ENCODE results near the gene EFNA5. TPM values are rescaled to one million over a fixed set of nuclear protein-coding genes. Genes with fewer than 3 reads are reported as not detected.

Gene EFNA5
- total RNA-seq, 1 experiment from 2014 or later = 51.2 TPM

DNA sequence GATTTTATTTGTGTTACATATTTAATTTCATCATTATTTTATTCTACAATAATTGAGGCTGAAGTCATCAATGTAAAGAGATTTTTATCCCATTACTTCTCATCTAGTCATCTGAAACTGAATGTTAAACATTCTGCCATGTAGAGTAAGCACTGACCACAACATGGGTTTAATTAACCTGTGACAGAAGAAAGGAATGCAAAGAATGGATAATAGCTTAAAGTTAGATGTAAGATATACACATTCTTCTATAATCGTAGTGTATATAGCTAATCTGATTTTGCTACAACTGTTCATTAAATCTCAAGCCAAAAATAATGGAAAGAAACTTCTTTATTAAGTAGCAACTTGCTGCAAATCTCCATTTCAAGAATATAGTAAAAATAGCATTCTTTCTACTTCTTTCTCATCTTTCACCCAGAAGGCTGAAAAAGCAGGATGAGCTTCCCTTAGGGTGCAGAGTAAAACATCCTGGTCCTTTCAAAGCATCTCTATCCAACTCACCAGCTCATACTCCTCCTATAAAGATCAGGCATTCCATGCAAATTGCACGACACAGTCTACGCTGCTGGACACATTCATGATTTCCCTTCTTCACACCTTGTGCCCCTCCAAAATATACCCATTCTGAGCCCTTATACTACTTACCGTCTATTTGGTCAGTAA is 115.2 kb downstream of the EFNA5 start:
- Mint-ChIP-seq H3K36me3 (ENCODE audit: insufficient read depth, unreplicated experiment) (peaks cover 16% of the 10 kb centered on the region), H3K27me3 (ENCODE audit: insufficient read depth, unreplicated experiment) (no peaks in the 10 kb centered on the region), H3K9me3 (ENCODE audit: unreplicated experiment) (no peaks in the 10 kb centered on the region), H3K4me3 (ENCODE audit: unreplicated experiment) (no peak overlapping the region), H3K27ac (ENCODE audit: low read depth, unreplicated experiment) (no peak overlapping the region), H3K4me1 (ENCODE audit: insufficient read depth, unreplicated experiment) (peaks cover 47% of the 10 kb centered on the region)
- intact Hi-C loops (cut with micrococcal nuclease) = loop anchor here (5.0 kb wide), 1 partner anchor 88 kb away; no protein-coding TSS in a partner anchor
- BruUV-seq (replicated peaks) = no TSS peak
- TF ChIP-seq, protein P1, sequence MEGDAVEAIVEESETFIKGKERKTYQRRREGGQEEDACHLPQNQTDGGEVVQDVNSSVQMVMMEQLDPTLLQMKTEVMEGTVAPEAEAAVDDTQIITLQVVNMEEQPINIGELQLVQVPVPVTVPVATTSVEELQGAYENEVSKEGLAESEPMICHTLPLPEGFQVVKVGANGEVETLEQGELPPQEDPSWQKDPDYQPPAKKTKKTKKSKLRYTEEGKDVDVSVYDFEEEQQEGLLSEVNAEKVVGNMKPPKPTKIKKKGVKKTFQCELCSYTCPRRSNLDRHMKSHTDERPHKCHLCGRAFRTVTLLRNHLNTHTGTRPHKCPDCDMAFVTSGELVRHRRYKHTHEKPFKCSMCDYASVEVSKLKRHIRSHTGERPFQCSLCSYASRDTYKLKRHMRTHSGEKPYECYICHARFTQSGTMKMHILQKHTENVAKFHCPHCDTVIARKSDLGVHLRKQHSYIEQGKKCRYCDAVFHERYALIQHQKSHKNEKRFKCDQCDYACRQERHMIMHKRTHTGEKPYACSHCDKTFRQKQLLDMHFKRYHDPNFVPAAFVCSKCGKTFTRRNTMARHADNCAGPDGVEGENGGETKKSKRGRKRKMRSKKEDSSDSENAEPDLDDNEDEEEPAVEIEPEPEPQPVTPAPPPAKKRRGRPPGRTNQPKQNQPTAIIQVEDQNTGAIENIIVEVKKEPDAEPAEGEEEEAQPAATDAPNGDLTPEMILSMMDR (IDR thresholded peaks at IDR 0.05; ENCODE audit: unreplicated experiment) = no peak
- CTCF ChIA-PET = interaction anchor here (0.7 to 2.7 kb wide), 11 partner anchors 8 to 1285 kb away, joined by 3 to 13 read pairs (median 3); no protein-coding TSS in a partner anchor
- DNase-seq (ENCODE audit: unreplicated experiment) = no peak
- POLR2A ChIA-PET = interaction anchor here (0.5 to 7.7 kb wide), 6 partner anchors 12 to 1182 kb away, joined by 3 to 76 read pairs (median 8); no protein-coding TSS in a partner anchor

DNA sequence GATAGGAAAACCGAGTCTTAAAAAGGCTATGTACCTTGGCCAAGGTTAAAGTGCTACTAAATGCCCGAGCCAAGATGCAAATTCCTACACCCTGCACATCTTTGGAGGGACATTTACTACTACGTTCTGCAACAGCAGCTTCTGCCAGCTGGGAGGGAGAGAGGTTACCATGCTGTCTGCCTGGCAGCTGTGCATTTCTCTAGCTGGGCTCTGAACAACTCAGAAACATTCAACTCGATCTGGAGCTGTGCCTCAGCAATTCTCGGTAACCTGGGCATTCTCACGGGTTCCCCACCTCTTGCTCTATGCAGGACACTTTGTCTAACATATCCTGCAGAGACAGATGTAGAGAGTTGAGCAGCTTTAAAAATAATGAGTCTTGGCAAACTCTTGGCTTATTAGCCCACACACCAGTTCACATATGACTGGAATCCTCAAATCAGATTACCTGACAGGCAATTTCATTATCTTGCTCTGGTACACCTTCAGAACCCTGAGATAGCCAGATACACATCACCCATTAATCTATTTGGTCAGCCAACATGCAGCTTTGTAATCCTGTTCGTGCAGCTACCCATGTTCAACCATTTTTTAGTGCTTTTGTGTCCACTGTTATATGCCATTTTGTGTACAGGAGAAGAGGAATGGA is 115.8 kb downstream of the EFNA5 start:
- Mint-ChIP-seq H3K36me3 (ENCODE audit: insufficient read depth, unreplicated experiment) (peaks cover 16% of the 10 kb centered on the region), H3K9me3 (ENCODE audit: unreplicated experiment) (no peaks in the 10 kb centered on the region), H3K27me3 (ENCODE audit: insufficient read depth, unreplicated experiment) (no peaks in the 10 kb centered on the region), H3K4me1 (ENCODE audit: insufficient read depth, unreplicated experiment) (peaks cover 47% of the 10 kb centered on the region), H3K27ac (ENCODE audit: low read depth, unreplicated experiment) (peak overlapping the region; percentile 25), H3K4me3 (ENCODE audit: unreplicated experiment) (no peak overlapping the region)
- TF ChIP-seq, protein P1 (IDR thresholded peaks at IDR 0.05; ENCODE audit: unreplicated experiment) = no peak
- DNase-seq (ENCODE audit: unreplicated experiment) = no peak
- ChIA-PET POLR2A (interaction anchor here (0.5 to 7.7 kb wide), 6 partner anchors 11 to 1183 kb away, joined by 3 to 76 read pairs (median 6); no protein-coding TSS in a partner anchor), CTCF (interaction anchor here (0.7 to 2.7 kb wide), 7 partner anchors 9 to 1285 kb away, joined by 3 to 13 read pairs (median 5); no protein-coding TSS in a partner anchor)
- intact Hi-C loops (cut with micrococcal nuclease) = loop anchor here (5.0 kb wide), 1 partner anchor 88 kb away; no protein-coding TSS in a partner anchor
- BruUV-seq (replicated peaks) = no TSS peak

DNA sequence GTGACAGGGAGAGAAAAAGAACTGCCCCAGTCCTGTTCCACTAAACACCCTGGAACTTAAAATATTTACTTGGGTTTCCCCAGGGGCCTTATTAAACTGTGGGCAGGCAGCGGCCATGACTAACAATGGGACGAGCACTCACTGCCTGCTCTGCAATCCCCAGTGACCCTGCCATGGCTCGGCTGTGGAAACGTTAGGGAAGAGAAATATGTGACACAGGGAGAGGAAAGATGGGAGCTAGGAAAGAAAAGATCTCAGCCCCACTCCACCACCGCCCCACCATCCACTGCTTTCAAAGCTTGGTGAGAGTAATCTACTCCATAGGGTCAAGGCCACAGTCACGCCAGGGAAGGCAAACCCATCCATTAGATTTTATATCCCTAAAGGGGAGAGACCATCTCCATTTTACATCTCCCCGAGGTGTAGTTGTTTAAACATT is 117.6 kb downstream of the EFNA5 start:
- DNase-seq (ENCODE audit: unreplicated experiment) = peak; percentile 44
- no TSS peak for BruUV-seq (replicated peaks)
- H3K9me3 Mint-ChIP-seq (ENCODE audit: unreplicated experiment) = no peaks in the 10 kb centered on the region
- CTCF ChIA-PET = interaction anchor here (0.6 to 2.7 kb wide), 7 partner anchors 8 to 121 kb away, joined by 3 to 13 read pairs (median 5); no protein-coding TSS in a partner anchor
- TF ChIP-seq, protein P1 (IDR thresholded peaks at IDR 0.05; ENCODE audit: unreplicated experiment) = no peak
- intact Hi-C loops (cut with micrococcal nuclease) = no loop called here
- H3K4me1 Mint-ChIP-seq (ENCODE audit: insufficient read depth, unreplicated experiment) = peaks cover 32% of the 10 kb centered on the region
- peaks cover 23% of the 10 kb centered on the region for H3K36me3 Mint-ChIP-seq (ENCODE audit: insufficient read depth, unreplicated experiment)
- H3K27me3 Mint-ChIP-seq (ENCODE audit: insufficient read depth, unreplicated experiment) = no peaks in the 10 kb centered on the region
- H3K4me3 Mint-ChIP-seq (ENCODE audit: unreplicated experiment) = no peak overlapping the region
- peak overlapping the region; percentile 49 for H3K27ac Mint-ChIP-seq (ENCODE audit: low read depth, unreplicated experiment)
- POLR2A ChIA-PET = interaction anchor here (0.6 to 7.7 kb wide), 6 partner anchors 9 to 25 kb away, joined by 3 to 76 read pairs (median 3); no protein-coding TSS in a partner anchor

DNA sequence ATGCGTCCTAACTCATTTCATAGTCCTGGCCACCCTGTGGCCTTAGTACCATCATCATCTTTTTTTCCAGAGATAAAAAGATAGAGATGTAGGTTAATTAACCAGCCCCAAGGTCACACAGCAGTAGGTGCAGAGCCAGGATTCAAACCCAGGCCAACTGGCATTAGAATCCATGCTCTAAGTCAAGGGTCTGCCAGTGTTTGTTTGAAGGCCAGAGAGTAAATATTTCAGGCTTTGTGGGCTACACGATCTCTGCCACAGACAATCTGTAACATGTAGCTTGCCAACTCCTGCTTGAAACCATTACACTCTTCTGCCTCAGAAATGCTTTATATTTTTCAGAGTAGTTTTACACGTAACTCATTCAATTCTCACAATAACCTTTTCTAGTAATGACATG is 119.6 kb downstream of the EFNA5 start:
- Mint-ChIP-seq H3K9me3 (ENCODE audit: unreplicated experiment) (no peaks in the 10 kb centered on the region), H3K27me3 (ENCODE audit: insufficient read depth, unreplicated experiment) (no peaks in the 10 kb centered on the region), H3K27ac (ENCODE audit: low read depth, unreplicated experiment) (no peak overlapping the region), H3K4me3 (ENCODE audit: unreplicated experiment) (no peak overlapping the region), H3K36me3 (ENCODE audit: insufficient read depth, unreplicated experiment) (peaks cover 20% of the 10 kb centered on the region), H3K4me1 (ENCODE audit: insufficient read depth, unreplicated experiment) (peaks cover 17% of the 10 kb centered on the region)
- no peak for DNase-seq (ENCODE audit: unreplicated experiment)
- no TSS peak for BruUV-seq (replicated peaks)
- intact Hi-C loops (cut with micrococcal nuclease) = no loop called here
- ChIA-PET CTCF (interaction anchor here (0.6 to 1.1 kb wide), 2 partner anchors 20 to 93 kb away, joined by 3 read pairs; no protein-coding TSS in a partner anchor), POLR2A (interaction anchor here (7.7 to 10.3 kb wide), 2 partner anchors 7 to 20 kb away, joined by 63 to 174 read pairs; no protein-coding TSS in a partner anchor)
- TF ChIP-seq, protein P1 (IDR thresholded peaks at IDR 0.05; ENCODE audit: unreplicated experiment) = no peak

Measured in MCF 10A (cell line).